Stimulated activated CD8-positive, alpha-beta memory T cell treated with anti-CD3 and anti-CD28 coated beads, Interleukin-7, amount 100 ng/mL, for 4 hours (primary cell): ENCODE results near the gene TRMT2A.

ENCODE experiments used
- DNase-seq, 2 donors: peaks; one replicate each; pipeline ENCODE4 v3.0.0-alpha.2; 2020; ENCODE audit warnings: low read depth in 2 of 2

The TRMT2A gene

GRCh38 chr22:20063271-20064139 is 53.5 kb downstream of the TRMT2A start:
- DNase-seq = no peak

GRCh38 chr22:20062766-20063083 is 54.3 kb downstream of the TRMT2A start:
- no peak for DNase-seq

GRCh38 chr22:20062043-20062765 is 54.8 kb downstream of the TRMT2A start:
- no peak for DNase-seq
